Kidney (tissue), 14 donors: ENCODE results near the gene IL20. TPM values are rescaled to one million over a fixed set of nuclear protein-coding genes. Genes with fewer than 3 reads are reported as not detected.
A peak's percentile ranks its signal among the peaks of the same experiment; 100 is the strongest.

Experiments
- DNase-seq, 5 donors: peaks; one replicate each; pipeline ENCODE4 v3.0.0-alpha.2; 2013 to 2020
- FAIRE-seq: peaks from 2 replicates; lab custom pipeline; 2012; peaks lifted over from hg19 to GRCh38; lab: Jason Lieb, UNC
- H3K27ac ChIP-seq, 2 donors: one replicate each; pipeline ENCODE4 v1.7.0; 2013; ENCODE audit warnings: low read depth in 2 of 2, low read length in 2 of 2, inconsistent platforms in 1 of 2
- H3K27me3 ChIP-seq: one replicate; pipeline ENCODE4 v1.7.1; 2013; ENCODE audit warnings: low read length, inconsistent platforms; ENCODE audit not compliant: control insufficient read depth, insufficient read depth
- H3K36me3 ChIP-seq, 3 donors: one replicate each; pipeline versions ENCODE4 v1.7.0 to v1.7.1; 2013; ENCODE audit warnings: low read length in 3 of 3, control low read depth in 1 of 3, inconsistent platforms in 1 of 3; ENCODE audit not compliant: insufficient read depth in 3 of 3, control insufficient read depth in 2 of 3
- H3K4me1 ChIP-seq, 3 donors: one replicate each; pipeline versions ENCODE4 v1.7.0 to v1.7.1; 2013; ENCODE audit warnings: low read length in 3 of 3, inconsistent platforms in 1 of 3, low read depth in 1 of 3; ENCODE audit not compliant: control insufficient read depth in 2 of 3, insufficient read depth in 2 of 3
- H3K4me3 ChIP-seq, 3 donors: one replicate each; pipeline versions ENCODE4 v1.7.0 to v1.8.1; 2013; ENCODE audit warnings: low read length in 3 of 3, control low read depth in 1 of 3, inconsistent platforms in 1 of 3
- H3K9ac ChIP-seq, 3 donors: one replicate each; pipeline versions ENCODE4 v1.7.0 to v1.7.1; 2013; ENCODE audit warnings: low read length in 3 of 3, control low read depth in 1 of 3, inconsistent platforms in 1 of 3
- H3K9me3 ChIP-seq, 3 donors: one replicate each; pipeline versions ENCODE4 v1.7.0 to v1.7.1; 2013; ENCODE audit warnings: low read length in 3 of 3, control low read depth in 1 of 3, inconsistent platforms in 1 of 3; ENCODE audit not compliant: control insufficient read depth in 2 of 3, insufficient read depth in 1 of 3
- intact Hi-C: fragments of 100-400 bp; cut with DNase I; formaldehyde crosslinking; loops from one replicate; pipeline ENCODE4 v1.11.1; 2022
- polyA plus RNA-seq: library from polyadenylated mRNA; stranded (reverse); fragments of 350-450 nt; fragmentation: Illumina TruSeq; extraction: RNeasy Lipid Tissue Mini Kit (QIAGEN cat#74804); gene quantifications from one replicate; pipeline ENCODE4 v1.2.3, GENCODE V29; 2014; ENCODE audit warnings: low read depth, low replicate concordance; ENCODE audit not compliant: insufficient read depth
- total RNA-seq: library from RNA; stranded (reverse); fragmentation: NEBNext Ultra II Directional; extraction: Animal tissue kit (Norgen Biotek cat#: 25700); gene quantifications from one replicate; pipeline ENCODE4 v1.2.1, GENCODE V29; 2021
- TF ChIP-seq, protein P1 (sequence below): IDR thresholded peaks from 3 replicates; pipeline ENCODE4 v1.5.1; 2012; ENCODE audit warnings: mild to moderate bottlenecking, moderate library complexity, borderline replicate concordance; ENCODE audit not compliant: insufficient read depth; ENCODE audit errors: extremely low read depth
- donor health status: control.
- donor health status: control.
- donor health status: control.
- donor health status: control.
- donor health status: control.
- donor health status: DM: yes; HTN: yes; CAD: no.
- donor health status: Normal renal cell carcinoma (clear cell type).

IL20 gene
- total and polyA plus RNA-seq, 2 donors from 2014 or later, result not detected

GRCh38 chr1:206890125-206891060 is 25.0 kb downstream of the IL20 start:
- Histone ChIP-seq H3K36me3 (no peaks in the 10 kb centered on the region), H3K27ac (peak overlapping the region in 1 of 2 donors; percentile 48), H3K4me3 (no peak overlapping the region), H3K9me3 (no peaks in the 10 kb centered on the region), H3K4me1 (peaks cover 0 to 4% (median 0%) of the 10 kb centered on the region in 3 donors), H3K9ac (no peak overlapping the region), H3K27me3 (no peaks in the 10 kb centered on the region)
- intact Hi-C loops, result no loop called here
- FAIRE-seq, result no peak
- TF ChIP-seq, protein P1, sequence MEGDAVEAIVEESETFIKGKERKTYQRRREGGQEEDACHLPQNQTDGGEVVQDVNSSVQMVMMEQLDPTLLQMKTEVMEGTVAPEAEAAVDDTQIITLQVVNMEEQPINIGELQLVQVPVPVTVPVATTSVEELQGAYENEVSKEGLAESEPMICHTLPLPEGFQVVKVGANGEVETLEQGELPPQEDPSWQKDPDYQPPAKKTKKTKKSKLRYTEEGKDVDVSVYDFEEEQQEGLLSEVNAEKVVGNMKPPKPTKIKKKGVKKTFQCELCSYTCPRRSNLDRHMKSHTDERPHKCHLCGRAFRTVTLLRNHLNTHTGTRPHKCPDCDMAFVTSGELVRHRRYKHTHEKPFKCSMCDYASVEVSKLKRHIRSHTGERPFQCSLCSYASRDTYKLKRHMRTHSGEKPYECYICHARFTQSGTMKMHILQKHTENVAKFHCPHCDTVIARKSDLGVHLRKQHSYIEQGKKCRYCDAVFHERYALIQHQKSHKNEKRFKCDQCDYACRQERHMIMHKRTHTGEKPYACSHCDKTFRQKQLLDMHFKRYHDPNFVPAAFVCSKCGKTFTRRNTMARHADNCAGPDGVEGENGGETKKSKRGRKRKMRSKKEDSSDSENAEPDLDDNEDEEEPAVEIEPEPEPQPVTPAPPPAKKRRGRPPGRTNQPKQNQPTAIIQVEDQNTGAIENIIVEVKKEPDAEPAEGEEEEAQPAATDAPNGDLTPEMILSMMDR, result no peak
- no peak for DNase-seq

GRCh38 chr1:206891412-206891811 is 26.0 kb downstream of the IL20 start:
- Histone ChIP-seq H3K4me3 (no peak overlapping the region), H3K9ac (no peak overlapping the region), H3K36me3 (no peaks in the 10 kb centered on the region), H3K27me3 (no peaks in the 10 kb centered on the region), H3K9me3 (no peaks in the 10 kb centered on the region), H3K27ac (no peak overlapping the region), H3K4me1 (peaks cover 0 to 4% (median 2%) of the 10 kb centered on the region in 3 donors)
- no peak for FAIRE-seq
- DNase-seq, result no peak
- TF ChIP-seq, protein P1, result no peak
- intact Hi-C loops, result no loop called here

- TF ChIP-seq, protein P1, result no peak
- intact Hi-C loops, result no loop called here
Measured at GRCh38 chr1:206892351-206892984, 27.0 kb downstream of the IL20 start.

More at GRCh38 chr1:206892351-206892984, 27.0 kb downstream of the IL20 start:
- Histone ChIP-seq H3K9ac (no peak overlapping the region), H3K4me3 (no peak overlapping the region), H3K27ac (no peak overlapping the region), H3K4me1 (peaks cover 0 to 4% (median 2%) of the 10 kb centered on the region in 3 donors), H3K36me3 (no peaks in the 10 kb centered on the region), H3K9me3 (no peaks in the 10 kb centered on the region), H3K27me3 (no peaks in the 10 kb centered on the region)
- no peak for FAIRE-seq
- no peak for DNase-seq
